GM12878 (cell line): ENCODE data around the gene CNMD. TPM values are rescaled to one million over a fixed set of nuclear protein-coding genes. Genes with fewer than 3 reads are reported as not detected.
"Not testable (repeated sequence)": the region's sequence is repeated elsewhere in the genome, so short reads cannot be mapped to it uniquely, and the experiment has no call there.

Experiments
- ATAC-seq: fragments of 200-7000 bp; cut with Tn5 transposase; 3 replicates; pipeline ENCODE4 v1.9.1; 2020; ENCODE audit warnings: mild to moderate bottlenecking, moderate library complexity
- BruUV-seq: library from RNA; stranded (reverse); fragments of 400-500 nt; replicated peaks from 2 replicates; lab custom pipeline; 2021; lab: Mats Ljungman, UMichigan
- CTCF ChIA-PET: fragments of 300-600 bp; sonication (Branson Sonifier 250); formaldehyde crosslinking; extraction: SDS; loops from one replicate; lab custom pipeline; 2021; ENCODE audit warnings: inconsistent platforms; lab: Yijun Ruan, JAX
- POLR2A ChIA-PET: fragments of 350-600 bp; formaldehyde crosslinking; extraction: SDS; loops from one replicate; lab custom pipeline; 2021; ENCODE audit warnings: inconsistent platforms; lab: Charles Lee
- RAD21 ChIA-PET: fragments of 300-600 bp; sonication (Branson Sonifier 250); formaldehyde crosslinking; loops from one replicate; lab custom pipeline; 2023; ENCODE audit warnings: antibody characterized with exemption; ENCODE audit not compliant: unreplicated experiment; lab: Charles Lee
- SMC1A ChIA-PET: fragments of 300-600 bp; sonication (Branson Sonifier 250); formaldehyde crosslinking; loops from one replicate; lab custom pipeline; 2023; ENCODE audit not compliant: unreplicated experiment, uncharacterized antibody; lab: Charles Lee
- DNase-seq: peaks from one replicate; pipeline ENCODE4 v3.0.0-alpha.2; 2011; ENCODE audit warnings: low read depth, low spot score
- FAIRE-seq: peaks from 3 replicates; lab custom pipeline; 2011; peaks lifted over from hg19 to GRCh38; lab: Jason Lieb, UNC
- H2AFZ ChIP-seq: 2 replicates; pipeline ENCODE4 v1.6.0; 2011; ENCODE audit warnings: low read depth, low read length, control low read depth; ENCODE audit not compliant: control insufficient read depth
- H3K27ac ChIP-seq: 2 replicates; pipeline ENCODE4 v1.5.1; 2011; ENCODE audit warnings: control low read depth; ENCODE audit not compliant: control insufficient read depth, insufficient read depth
- H3K27me3 ChIP-seq, 2 experiments: replicated peaks in 1 of 2; 2 replicates each; pipeline versions ENCODE4 v1.6.0 to v1.6.1; 2011; ENCODE audit warnings: low read length in 1 of 2; ENCODE audit not compliant: control insufficient read depth in 2 of 2, insufficient read depth in 2 of 2
- H3K36me3 ChIP-seq, 2 experiments: 2 replicates each; pipeline ENCODE4 v1.5.1; 2011; ENCODE audit warnings: low read length in 1 of 2; ENCODE audit not compliant: control insufficient read depth in 2 of 2, insufficient read depth in 2 of 2
- H3K4me1 ChIP-seq: 2 replicates; pipeline ENCODE4 v1.6.1; 2011; ENCODE audit warnings: mild to moderate bottlenecking, low read length, moderate library complexity, mixed read lengths; ENCODE audit not compliant: control insufficient read depth, insufficient read depth
- H3K4me2 ChIP-seq: 2 replicates; pipeline ENCODE4 v1.6.0; 2011; ENCODE audit warnings: control low read depth; ENCODE audit not compliant: control insufficient read depth, insufficient read depth
- H3K4me3 ChIP-seq: fragments of 200-600 bp; sonication (generic); 2 replicates; pipeline ENCODE4 v1.5.1; 2016
- H3K79me2 ChIP-seq: 2 replicates; pipeline ENCODE4 v1.6.0; 2011; ENCODE audit warnings: low read length; ENCODE audit not compliant: control insufficient read depth, insufficient read depth
- H3K9ac ChIP-seq: 2 replicates; pipeline ENCODE4 v1.8.0; 2011; ENCODE audit warnings: low read length, control low read depth, mixed read lengths; ENCODE audit not compliant: control insufficient read depth, insufficient read depth
- H3K9me3 ChIP-seq: replicated peaks from 3 replicates; pipeline ENCODE4 v1.5.1; 2011; ENCODE audit warnings: mild to moderate bottlenecking, low read length; ENCODE audit not compliant: control insufficient read depth, insufficient read depth
- H4K20me1 ChIP-seq: 2 replicates; pipeline ENCODE4 v1.6.0; 2011; ENCODE audit not compliant: control insufficient read depth, insufficient read depth
- RAD21 ChIP-seq: IDR thresholded peaks from 2 replicates; pipeline ENCODE4 v1.6.1; 2011; ENCODE audit warnings: mild to moderate bottlenecking, low read depth, low read length, moderate library complexity; ENCODE audit not compliant: insufficient read depth
- SMARCA5 ChIP-seq: fragments of 450-650 bp; IDR thresholded peaks from 2 replicates; pipeline ENCODE4 v1.6.1; 2017; ENCODE audit warnings: mild to moderate bottlenecking
- WGBS: methylation state at CpG from one replicate; pipeline ENCODE4 v1.1.6; 2016; ENCODE audit warnings: low lambda C conversion rate; ENCODE audit not compliant: insufficient replicate concordance, insufficient coverage; ENCODE audit errors: missing lambda C conversion rate; 5-methylcytosine and 5-hydroxymethylcytosine counted together
- in situ Hi-C: fragments of 300-500 bp; cut with MboI; formaldehyde crosslinking; loops from 9 replicates; pipeline ENCODE4 v1.14.3; 2018; ENCODE audit warnings: mixed read lengths
- intact Hi-C: fragments of 100-400 bp; cut with micrococcal nuclease; formaldehyde crosslinking; loops from one replicate; pipeline ENCODE4 v1.14.2; 2022; ENCODE audit not compliant: unreplicated experiment
- polyA plus RNA-seq, 11 experiments: library from polyadenylated mRNA; depleted of rRNA in 4 of 11; unstranded in 6 of 11; stranded (reverse) in 5 of 11; fragments of >200 nt; fragmentation: Nextera tagmentation in 4 of 11; fragmentation: Illumina TruSeq in 1 of 11; extraction: Ambion mirVana in 4 of 11; extraction: Trizol in 1 of 11; gene quantifications; 1 replicate in 1 of 11; 2 replicates in 10 of 11; pipeline versions ENCODE4 v1.2.1 to v1.2.3, GENCODE V29; 2011 to 2016; ENCODE audit warnings: inconsistent platforms in 2 of 11, missing spikeins in 2 of 11, low read depth in 1 of 11
- total RNA-seq, 4 experiments: library from RNA; depleted of rRNA in 3 of 4; stranded (reverse); fragments of >200 nt in 3 of 4; fragmentation: Illumina TruSeq in 1 of 4; extraction: Trizol in 1 of 4; gene quantifications; 2 replicates each; pipeline versions ENCODE4 v1.2.1 to v1.2.3, GENCODE V29; 2013 to 2021
- TF ChIP-seq, protein P1 (sequence below), 3 experiments: IDR thresholded peaks in 2 of 3; conservative IDR thresholded peaks in 1 of 3; 2 replicates each; pipeline ENCODE4 v1.5.1; 2011; ENCODE audit warnings: low read depth in 3 of 3, low read length in 3 of 3, mild to moderate bottlenecking in 3 of 3, control low read depth in 2 of 3, moderate library complexity in 2 of 3, inconsistent platforms in 1 of 3, mixed read lengths in 1 of 3; ENCODE audit not compliant: control insufficient read depth in 2 of 3, insufficient read depth in 1 of 3; ENCODE audit errors: extremely low read depth in 1 of 3

CNMD gene
- total and polyA plus RNA-seq, 10 of the 15 experiments (the other 5 are each of a cell fraction or from before 2014, with no cell fraction given): 0.31 to 1.6 (median 0.73) TPM

DNA sequence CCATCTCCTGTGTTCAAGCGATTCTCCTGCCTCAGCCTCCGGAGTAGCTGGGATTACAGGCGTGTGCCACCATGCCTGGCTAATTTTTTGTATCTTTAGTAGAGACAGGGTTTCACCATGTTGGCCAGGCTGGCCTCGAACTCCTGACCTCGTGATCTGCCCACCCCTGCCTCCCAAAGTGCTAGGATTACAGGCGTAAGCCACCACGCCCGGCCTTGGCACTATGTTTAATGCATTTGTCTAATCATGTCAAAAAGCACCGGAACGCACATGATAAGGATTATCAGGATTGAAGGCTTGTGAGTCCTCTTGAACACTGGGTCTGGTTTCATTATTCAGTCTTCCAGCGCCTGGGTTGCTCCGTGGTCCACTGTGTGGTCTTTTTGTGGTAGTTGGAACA is 31.4 kb downstream of the CNMD start:
- H3K9ac ChIP-seq, H3K27ac ChIP-seq, DNase-seq, H4K20me1 ChIP-seq, H2AFZ ChIP-seq, H3K4me3 ChIP-seq, H3K9me3 ChIP-seq, H3K36me3 ChIP-seq, in situ Hi-C loops, H3K4me2 ChIP-seq, BruUV-seq, H3K79me2 ChIP-seq, H3K27me3 ChIP-seq, FAIRE-seq, H3K4me1 ChIP-seq, ATAC-seq, intact Hi-C loops: not testable (repeated sequence)
- ChIA-PET SMC1A (interaction anchor here (1.2 to 5.5 kb wide), 4 partner anchors 8 to 46 kb away, joined by 3 to 50 read pairs (median 4); no protein-coding TSS in a partner anchor), RAD21 (interaction anchor here (1.6 to 2.6 kb wide), 4 partner anchors 25 to 101 kb away, joined by 4 to 16 read pairs (median 6); no protein-coding TSS in a partner anchor), CTCF (interaction anchor here (0.7 to 1.4 kb wide), 2 partner anchors 100 to 1033 kb away, joined by 3 read pairs; no protein-coding TSS in a partner anchor), POLR2A (interaction anchor here (1.0 kb wide), 1 partner anchor 17 kb away, joined by 3 read pairs; no protein-coding TSS in a partner anchor)
- 71% methylated on average over 12 of the region's 12 CpGs for WGBS

DNA sequence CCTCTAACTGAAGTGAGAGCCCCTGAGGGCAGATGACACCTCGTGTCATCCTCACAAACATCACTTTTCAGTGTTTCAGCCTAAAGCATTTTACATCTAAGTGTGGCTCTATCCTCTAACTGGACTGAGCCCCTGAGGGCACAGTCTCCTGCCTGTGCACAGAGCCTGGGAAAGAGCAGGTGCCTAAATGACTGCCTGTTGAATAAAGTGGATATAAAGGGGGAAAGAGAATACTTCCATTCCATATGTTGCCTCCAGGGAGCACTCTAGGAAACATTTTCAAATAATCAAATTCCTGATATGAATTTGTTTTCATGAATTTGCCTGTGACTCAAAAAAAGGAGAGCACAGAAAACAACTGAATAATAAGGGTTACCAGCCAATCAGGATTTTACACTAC is 32.2 kb downstream of the CNMD start:
- TF ChIP-seq, protein P1, sequence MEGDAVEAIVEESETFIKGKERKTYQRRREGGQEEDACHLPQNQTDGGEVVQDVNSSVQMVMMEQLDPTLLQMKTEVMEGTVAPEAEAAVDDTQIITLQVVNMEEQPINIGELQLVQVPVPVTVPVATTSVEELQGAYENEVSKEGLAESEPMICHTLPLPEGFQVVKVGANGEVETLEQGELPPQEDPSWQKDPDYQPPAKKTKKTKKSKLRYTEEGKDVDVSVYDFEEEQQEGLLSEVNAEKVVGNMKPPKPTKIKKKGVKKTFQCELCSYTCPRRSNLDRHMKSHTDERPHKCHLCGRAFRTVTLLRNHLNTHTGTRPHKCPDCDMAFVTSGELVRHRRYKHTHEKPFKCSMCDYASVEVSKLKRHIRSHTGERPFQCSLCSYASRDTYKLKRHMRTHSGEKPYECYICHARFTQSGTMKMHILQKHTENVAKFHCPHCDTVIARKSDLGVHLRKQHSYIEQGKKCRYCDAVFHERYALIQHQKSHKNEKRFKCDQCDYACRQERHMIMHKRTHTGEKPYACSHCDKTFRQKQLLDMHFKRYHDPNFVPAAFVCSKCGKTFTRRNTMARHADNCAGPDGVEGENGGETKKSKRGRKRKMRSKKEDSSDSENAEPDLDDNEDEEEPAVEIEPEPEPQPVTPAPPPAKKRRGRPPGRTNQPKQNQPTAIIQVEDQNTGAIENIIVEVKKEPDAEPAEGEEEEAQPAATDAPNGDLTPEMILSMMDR (IDR thresholded peaks at IDR 0.05 in 2 of 3, conservative IDR thresholded peaks at IDR 0.05 in 1 of 3; ENCODE audit: control insufficient read depth in 2 of 3, extremely low read depth in 1 of 3, insufficient read depth in 1 of 3, low read depth in 3 of 3, low read length in 3 of 3): peak in 1 of 3 experiments; percentile 14; a peak in 1 of 6 replicates
- no peak for TF ChIP-seq SMARCA5
- peak; percentile 25; the same call in 1 of the 2 replicates for TF ChIP-seq RAD21
- ChIA-PET POLR2A (no interaction called here), RAD21 (interaction anchor here (1.3 to 2.6 kb wide), 2 partner anchors 18 to 101 kb away, joined by 3 to 16 read pairs; no protein-coding TSS in a partner anchor), SMC1A (interaction anchor here (0.8 to 1.7 kb wide), 5 partner anchors 15 to 102 kb away, joined by 3 to 6 read pairs (median 3); no protein-coding TSS in a partner anchor), CTCF (interaction anchor here (0.8 to 2.1 kb wide), 2 partner anchors 18 to 102 kb away, joined by 3 to 7 read pairs; no protein-coding TSS in a partner anchor)
- Histone ChIP-seq H3K27ac (no peak overlapping the region), H3K4me1 (no peaks in the 10 kb centered on the region), H3K27me3 (no peaks in the 10 kb centered on the region), H3K79me2 (no peaks in the 10 kb centered on the region), H3K9me3 (no peaks in the 10 kb centered on the region), H4K20me1 (no peaks in the 10 kb centered on the region), H3K4me3 (no peak overlapping the region), H3K36me3 (no peaks in the 10 kb centered on the region), H2AFZ (no peak overlapping the region), H3K4me2 (no peak overlapping the region), H3K9ac (no peak overlapping the region)
- 0% methylated on average over 1 of the region's 1 CpG for WGBS
- BruUV-seq: no TSS peak
- no peak for DNase-seq
- in situ Hi-C loops: no loop called here
- no peak for FAIRE-seq
- intact Hi-C loops: loop anchor here (1.0 kb wide), 1 partner anchor 102 kb away; no protein-coding TSS in a partner anchor
- no peak for ATAC-seq
